GM19328 (cell line): Measurements from ENCODE around the gene WDR93.

Source experiments
- ATAC-seq: cut with Tn5 transposase; IDR thresholded peaks from one replicate; pipeline ENCODE4 v1.9.1; 2021; ENCODE audit warnings: mild to moderate bottlenecking, moderate library complexity; ENCODE audit not compliant: unreplicated experiment

The WDR93 gene

DNA sequence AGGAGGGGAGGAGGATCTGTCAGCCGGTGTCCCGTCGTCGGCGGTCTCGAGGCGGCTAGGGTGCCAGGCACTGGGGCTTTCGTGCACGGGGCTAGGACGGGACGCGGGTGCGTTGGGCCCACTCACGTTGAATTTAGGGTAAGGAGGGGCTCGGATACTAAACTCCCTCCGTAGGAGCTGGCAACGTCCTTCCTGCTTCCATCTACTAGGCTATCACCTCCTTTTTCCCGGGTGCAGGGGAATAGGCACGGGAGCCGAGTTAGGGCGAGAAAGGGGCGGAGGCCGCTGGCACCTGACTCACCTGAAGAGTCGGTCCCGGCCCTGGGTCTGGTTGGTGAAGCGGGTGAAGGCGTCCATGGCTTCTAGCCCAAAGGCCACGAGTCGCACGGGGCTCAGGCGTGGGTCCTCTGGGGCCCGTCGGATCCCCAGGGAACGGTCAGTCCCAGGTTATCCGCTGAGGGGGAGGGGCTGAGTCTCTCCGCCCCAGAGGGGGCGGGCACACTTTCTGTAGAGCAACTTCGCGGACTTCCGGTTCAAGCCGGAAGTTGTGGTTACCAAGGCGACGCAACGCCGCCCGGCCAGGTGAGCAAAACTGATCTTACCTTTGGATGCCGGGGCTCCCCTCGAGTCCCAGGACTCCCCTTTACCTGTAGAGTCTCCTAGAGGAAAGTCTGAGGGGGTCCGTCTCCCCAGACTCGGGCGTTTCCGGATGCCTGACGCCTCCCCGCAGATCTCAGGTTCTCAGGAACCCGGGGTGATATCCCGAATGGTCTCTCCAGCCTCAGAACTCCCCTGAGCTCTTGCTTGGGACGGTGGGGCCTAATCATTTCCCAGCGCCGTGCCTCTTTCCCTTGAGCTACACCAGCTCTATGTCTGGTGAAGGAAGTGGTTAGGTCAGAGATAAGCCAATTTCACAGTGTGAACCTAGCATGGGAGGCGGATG lies at the start of gene WDR93, which contains the start of gene PEX11A:
Gene WDR93, plus strand, starts transcription at position 536 of the 943 bp plus-strand sequence. CDS start 10,936 bp downstream, outside the sequence.
Gene PEX11A, minus strand, starts transcription at position 479 of the 943 bp plus-strand sequence. Its CDS starts 122 bp downstream, at position 357.
- ATAC-seq: peak; percentile 72

DNA sequence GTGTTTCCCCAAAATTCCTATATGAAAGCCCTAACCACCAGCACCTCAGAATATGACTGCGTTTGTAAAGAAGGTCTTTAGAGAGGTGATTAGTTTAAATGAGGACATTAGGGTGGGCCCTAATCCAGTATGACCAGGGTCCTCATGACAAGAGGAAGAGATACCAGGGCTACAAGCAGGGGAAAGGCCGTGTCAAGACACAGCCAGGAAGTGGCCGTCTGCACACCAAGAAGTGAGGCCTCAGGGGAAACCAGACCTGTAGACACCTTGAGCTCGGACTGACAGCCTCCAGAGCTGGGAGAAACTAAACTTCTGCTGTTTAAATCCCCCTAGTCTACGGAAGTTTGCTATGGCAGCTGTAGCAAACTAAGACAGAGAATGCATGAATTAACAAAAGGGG lies 49.6 kb upstream of the WDR93 start:
- no peak for ATAC-seq

DNA sequence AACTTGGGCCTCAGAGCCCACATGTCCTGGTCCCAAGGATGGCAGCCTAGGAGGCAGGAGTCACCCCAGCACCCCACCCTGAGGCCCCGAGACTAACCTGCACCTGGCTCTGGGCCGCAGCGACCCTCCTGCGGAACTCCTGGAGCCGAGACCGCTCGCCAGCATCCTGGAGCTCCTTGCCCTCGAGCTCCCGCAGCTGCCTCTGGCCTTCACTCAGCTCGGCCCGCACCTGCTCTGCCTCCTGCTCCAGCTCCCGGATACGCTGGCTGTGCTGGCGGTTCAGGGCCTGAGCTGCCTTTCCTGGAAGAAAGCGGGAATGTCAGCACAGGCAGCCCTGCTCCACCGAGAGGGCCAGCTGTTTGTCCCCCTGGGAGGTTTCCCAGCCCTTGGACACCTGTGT lies 48.5 kb upstream of the WDR93 start:
- ATAC-seq: no peak

GRCh38 chr15:89645680-89646079 lies 44.9 kb upstream of the WDR93 start:
- no peak for ATAC-seq

DNA sequence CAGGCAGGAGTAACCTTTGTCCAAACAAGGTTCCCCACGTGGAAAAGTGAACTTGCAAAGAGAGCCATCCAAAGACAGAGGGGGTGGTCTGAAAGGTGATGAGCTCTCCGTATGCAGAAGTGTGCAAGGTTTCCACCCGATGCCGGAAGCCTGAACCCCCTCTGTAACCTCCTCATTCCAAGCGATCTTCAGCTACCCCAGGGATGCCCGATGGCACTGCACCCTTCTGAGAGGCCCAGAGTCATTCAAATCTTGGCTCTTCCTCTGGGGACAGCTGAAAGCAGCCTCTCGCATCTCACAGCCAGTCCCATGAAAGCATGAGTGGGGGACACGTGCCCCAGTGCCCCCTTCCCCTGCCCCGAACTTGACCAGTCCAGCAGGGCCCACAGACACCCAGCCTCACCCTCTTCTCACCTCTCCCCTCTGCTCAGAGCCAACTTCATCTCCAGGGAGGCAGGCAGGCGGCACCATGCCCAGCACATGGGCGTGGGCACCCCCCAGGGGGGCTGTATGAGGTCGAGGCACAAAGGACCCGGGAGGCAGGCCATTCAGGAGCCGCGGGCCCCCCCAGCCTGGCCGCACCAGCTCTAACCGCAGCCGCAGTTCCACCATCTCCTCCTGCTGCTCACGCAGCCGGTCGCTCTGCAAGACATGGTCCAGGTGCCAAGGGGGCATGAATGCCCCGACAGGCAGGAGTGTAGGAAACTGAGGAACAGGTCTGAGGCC lies 44.0 kb upstream of the WDR93 start:
- ATAC-seq: no peak

DNA sequence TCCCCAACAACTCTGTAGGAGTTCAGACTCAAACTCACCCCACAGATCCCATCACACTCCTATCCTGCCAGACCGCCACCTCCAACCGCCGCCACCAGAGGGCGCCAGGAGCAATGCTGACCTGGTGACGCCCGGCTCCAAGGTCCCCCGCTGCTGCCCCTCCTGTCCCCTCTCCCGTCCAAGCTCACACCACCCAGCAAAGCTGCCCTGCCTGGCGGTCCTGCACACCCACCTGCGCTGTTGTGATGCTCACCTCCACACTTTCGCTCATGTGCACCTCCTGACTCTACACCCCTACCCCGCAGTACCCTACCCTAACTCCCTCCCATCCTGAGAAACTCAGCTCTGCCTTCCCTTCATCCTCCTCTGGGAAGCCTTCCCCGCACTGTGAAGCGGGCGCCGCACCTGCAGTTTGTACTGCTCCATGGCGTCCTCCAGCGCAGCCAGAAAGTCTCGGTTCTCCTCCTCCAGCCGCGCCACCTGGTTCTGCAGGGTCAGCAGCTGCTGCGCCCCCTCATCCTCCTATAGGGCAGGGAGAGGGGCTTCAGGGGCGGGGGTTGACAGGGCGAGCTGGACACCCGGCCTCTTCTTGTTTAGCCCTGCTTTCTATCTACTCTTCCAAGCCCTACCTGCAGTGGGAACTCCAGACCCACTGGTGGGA lies 43.3 kb upstream of the WDR93 start:
- ATAC-seq: no peak

GRCh38 chr15:89648106-89649012 lies 42.3 kb upstream of the WDR93 start:
- no peak for ATAC-seq

- no peak for ATAC-seq
Measured at GRCh38 chr15:89649013-89649625, 41.5 kb upstream of the WDR93 start.

- ATAC-seq: no peak
Measured at GRCh38 chr15:89649716-89650115, 40.9 kb upstream of the WDR93 start.

- ATAC-seq: no peak
Measured at GRCh38 chr15:89652131-89652530, 38.5 kb upstream of the WDR93 start.

DNA sequence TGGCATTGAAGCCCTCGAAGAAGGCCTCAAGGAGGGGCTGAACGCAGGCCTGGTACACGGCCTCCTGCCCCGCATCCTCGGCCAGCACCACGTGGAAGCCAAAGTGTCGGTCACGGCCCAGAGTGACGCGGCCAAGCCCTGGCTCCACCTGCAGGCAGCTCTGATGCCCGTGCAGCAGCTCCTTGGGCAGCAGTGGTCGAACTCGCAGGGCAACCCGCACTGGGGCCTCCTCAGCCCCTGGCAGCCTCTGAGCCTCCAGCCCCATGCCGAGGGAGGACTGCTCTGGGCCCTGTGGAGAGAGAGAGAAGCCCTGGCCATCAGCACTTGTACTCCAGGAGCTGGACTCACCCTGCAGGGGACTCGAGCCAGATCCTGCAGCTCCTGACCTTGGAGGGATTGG lies 37.9 kb upstream of the WDR93 start:
- ATAC-seq: no peak

DNA sequence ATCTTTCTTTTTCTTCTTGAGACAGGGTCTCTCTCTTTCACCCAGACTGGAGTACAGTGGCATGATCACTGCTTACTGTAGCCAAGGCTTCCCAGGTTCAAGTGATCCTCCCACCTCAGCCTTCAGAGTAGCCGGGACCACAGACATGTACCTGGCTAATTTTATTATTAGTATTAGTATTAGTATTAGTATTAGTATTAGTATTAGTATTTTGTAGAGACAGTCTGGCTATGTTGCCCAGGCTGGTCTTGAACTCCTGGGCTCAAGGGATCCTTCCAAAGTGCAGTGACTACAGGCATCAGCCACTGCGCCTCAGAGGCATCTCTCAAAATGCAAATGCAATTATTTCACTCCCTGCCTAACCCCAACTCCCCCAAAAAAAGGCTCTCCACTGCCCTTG lies 37.0 kb upstream of the WDR93 start:
- ATAC-seq: no peak

- ATAC-seq: no peak
Measured at GRCh38 chr15:89654301-89654761, 36.3 kb upstream of the WDR93 start.

GRCh38 chr15:89654847-89655805 lies 35.5 kb upstream of the WDR93 start, which contains the start of gene KIF7:
KIF7 (minus strand) TSS chr15:89655467; CDS start chr15:89652930, 2,537 bp downstream.
- no peak for ATAC-seq

DNA sequence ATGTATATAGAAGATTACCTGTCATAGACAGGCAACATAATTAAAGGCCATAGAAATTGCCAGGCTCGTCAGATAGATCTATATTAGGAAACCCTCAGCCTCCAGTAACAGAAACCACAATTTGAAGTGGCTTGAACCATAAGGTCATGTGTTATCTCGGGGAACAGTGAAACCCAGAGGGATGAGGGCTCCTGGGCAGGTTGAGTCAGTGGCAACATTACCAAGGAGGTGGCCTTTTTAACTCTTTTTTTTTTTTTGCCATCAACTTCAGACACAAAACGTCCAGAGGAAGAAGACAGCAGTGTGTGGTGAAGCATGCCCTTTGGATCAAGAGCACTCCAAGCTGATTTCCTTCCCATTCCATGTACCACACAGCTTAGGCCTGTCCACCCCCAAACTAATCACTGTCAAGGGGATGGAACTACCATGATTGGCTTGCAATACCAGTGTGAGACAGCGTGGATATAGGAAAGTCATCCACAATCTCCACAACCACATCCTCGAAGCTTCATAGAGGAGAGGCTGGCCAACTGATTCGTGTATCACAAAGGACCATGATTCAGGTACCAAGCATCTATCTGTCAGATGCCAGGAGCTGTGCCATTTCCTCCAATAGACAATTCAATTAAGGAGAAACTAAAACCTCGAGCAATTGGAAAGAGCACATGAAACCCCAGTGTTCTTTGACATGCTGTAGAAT lies 34.3 kb upstream of the WDR93 start:
- ATAC-seq: no peak

DNA sequence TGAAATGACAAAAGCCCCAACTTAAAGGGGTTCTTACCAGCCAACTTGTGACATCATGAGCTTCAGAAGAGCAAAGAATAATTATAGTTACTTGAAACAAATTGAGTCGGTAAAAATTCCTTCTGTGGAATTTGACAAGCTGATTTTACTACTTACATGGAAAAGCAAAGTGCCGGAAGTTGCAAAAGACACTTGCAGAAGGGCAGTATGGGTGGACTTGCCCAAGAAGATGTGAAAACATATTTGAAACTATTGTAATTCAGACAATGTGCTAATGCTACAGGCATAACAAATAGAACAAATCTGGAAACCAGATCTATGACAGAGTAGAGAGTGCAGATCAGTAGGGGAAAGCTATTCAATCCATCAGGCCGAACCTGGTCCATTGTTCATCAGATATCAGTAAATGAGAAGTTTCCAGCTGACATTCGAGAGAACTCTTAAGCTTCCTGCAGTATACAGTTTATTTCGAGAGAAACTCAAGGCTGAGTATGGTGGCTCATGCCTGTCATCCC lies 32.9 kb upstream of the WDR93 start:
- no peak for ATAC-seq

- ATAC-seq: no peak
Measured at GRCh38 chr15:89659295-89659694, 31.3 kb upstream of the WDR93 start.

DNA sequence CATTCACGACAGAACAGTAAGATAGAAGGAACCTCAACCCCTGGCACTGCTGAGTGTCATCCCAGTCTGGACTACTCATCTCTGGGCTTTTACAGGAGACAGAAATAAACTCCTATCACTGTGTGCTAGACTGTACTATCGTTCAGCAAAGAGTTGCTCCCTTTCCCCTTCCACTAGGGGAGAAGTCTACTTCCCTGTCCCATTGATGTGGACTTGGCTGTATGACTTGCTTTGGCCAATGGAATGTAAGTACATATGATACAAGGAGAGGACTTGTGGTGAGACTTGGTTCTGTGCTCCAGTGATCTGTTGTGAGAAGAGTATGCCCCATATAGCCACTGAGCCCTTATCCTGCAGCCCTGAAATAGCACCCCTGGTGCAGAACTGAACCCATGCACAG lies 30.1 kb upstream of the WDR93 start:
- ATAC-seq: no peak
